LoVo (cell line): ENCODE measurements around the gene IL1RN.
"Not testable (repeated sequence)": the region's sequence is repeated elsewhere in the genome, so short reads cannot be mapped to it uniquely, and the experiment has no call there.

Experiments
- DNase-seq: peaks from one replicate; pipeline ENCODE4 v3.0.0-alpha.2; 2016; ENCODE audit warnings: low spot score

IL1RN gene

GRCh38 chr2:113126845-113127645 lies at the start of gene IL1RN:
Gene IL1RN (plus strand): TSS chr2:113127598. CDS start chr2:113127625, 27 bp downstream.
- no peak for DNase-seq

- peak; percentile 43 for DNase-seq
These were observed 49.5 kb upstream of the IL1RN start for GRCh38 chr2:113077921-113078320.

- DNase-seq = peak; percentile 60
These were observed 49.0 kb upstream of the IL1RN start for GRCh38 chr2:113078350-113078839.

GRCh38 chr2:113079131-113079530 lies 48.3 kb upstream of the IL1RN start:
- no peak for DNase-seq

- DNase-seq = no peak
These were observed 47.3 kb upstream of the IL1RN start for GRCh38 chr2:113080134-113080533.

GRCh38 chr2:113081488-113082210 lies 45.7 kb upstream of the IL1RN start:
- DNase-seq = no peak

- DNase-seq = no peak
These were observed 44.1 kb upstream of the IL1RN start for GRCh38 chr2:113083296-113083695.

GRCh38 chr2:113084249-113085000 lies 43.0 kb upstream of the IL1RN start:
- DNase-seq = no peak

GRCh38 chr2:113085542-113085941 lies 41.9 kb upstream of the IL1RN start:
- DNase-seq = no peak

GRCh38 chr2:113088213-113088992 lies 39.0 kb upstream of the IL1RN start:
- no peak for DNase-seq

- no peak for DNase-seq
These were observed 37.5 kb upstream of the IL1RN start for GRCh38 chr2:113089916-113090315.

GRCh38 chr2:113091231-113091896 lies 36.0 kb upstream of the IL1RN start:
- no peak for DNase-seq

GRCh38 chr2:113092864-113093612 lies 34.4 kb upstream of the IL1RN start:
- no peak for DNase-seq

- no peak for DNase-seq
These were observed 33.8 kb upstream of the IL1RN start for GRCh38 chr2:113093613-113093977.

GRCh38 chr2:113096306-113096705 lies 31.1 kb upstream of the IL1RN start:
- DNase-seq = not testable (repeated sequence)

GRCh38 chr2:113096842-113097618 lies 30.4 kb upstream of the IL1RN start:
- not testable (repeated sequence) for DNase-seq

- DNase-seq = no peak
These were observed 29.4 kb upstream of the IL1RN start for GRCh38 chr2:113098041-113098440.

GRCh38 chr2:113098532-113098931 lies 28.9 kb upstream of the IL1RN start:
- no peak for DNase-seq

GRCh38 chr2:113102133-113102532 lies 25.3 kb upstream of the IL1RN start:
- no peak for DNase-seq

- DNase-seq = no peak
These were observed 24.1 kb upstream of the IL1RN start for GRCh38 chr2:113103277-113103676.
